HCT116 (cell line): ENCODE results near the gene APOC1. TPM values are rescaled to one million over a fixed set of nuclear protein-coding genes. Genes with fewer than 3 reads are reported as not detected.

Source experiments
- ATAC-seq: fragments of 200-7000 bp; cut with Tn5 transposase; 2 replicates; pipeline ENCODE4 v1.9.1; 2020; ENCODE audit warnings: mild to moderate bottlenecking, moderate library complexity
- BruUV-seq: library from RNA; stranded (reverse); fragments of 400-500 nt; replicated peaks from 2 replicates; lab custom pipeline; 2021; lab: Mats Ljungman, UMichigan
- CTCF ChIA-PET: fragments of 300-600 bp; sonication (Branson Sonifier 250); formaldehyde crosslinking; loops from one replicate; lab custom pipeline; 2021; ENCODE audit warnings: antibody characterized with exemption; lab: Charles Lee
- POLR2A ChIA-PET: fragments of 300-600, 350-600 bp; sonication (Branson Sonifier 250); formaldehyde crosslinking; loops from one replicate; lab custom pipeline; 2021; ENCODE audit warnings: antibody characterized with exemption; lab: Charles Lee
- RAD21 ChIA-PET, 2 experiments: fragments of 300-600 bp; sonication (Branson Sonifier 250); formaldehyde crosslinking; loops; one replicate each; lab custom pipeline; 2023; ENCODE audit warnings: low total read pairs in 2 of 2; ENCODE audit not compliant: uncharacterized antibody in 2 of 2, unreplicated experiment in 2 of 2, low non-redundant PET in 1 of 2; lab: Charles Lee
- DNase-seq: peaks from one replicate; pipeline ENCODE4 v3.0.0-alpha.2; 2010; ENCODE audit warnings: low read depth, low spot score
- H2AFZ ChIP-seq: fragments of 200-600 bp; shearing (Covaris generic), sonication (generic); 2 replicates; pipeline ENCODE4 v1.6.1; 2017; ENCODE audit warnings: low read depth, mixed run types, mixed read lengths, antibody characterized with exemption, low read length; ENCODE audit not compliant: poor library complexity, severe bottlenecking
- H3K27ac ChIP-seq: 2 replicates; pipeline ENCODE4 v1.5.1; 2012; ENCODE audit warnings: low read depth, low read length
- H3K27me3 ChIP-seq: fragments of 200-600 bp; sonication (generic); 2 replicates; pipeline ENCODE4 v1.6.1; 2016; ENCODE audit warnings: mixed run types, low read length, mixed read lengths; ENCODE audit not compliant: insufficient read depth
- H3K36me3 ChIP-seq, 2 experiments: fragments of 200-500 bp in 1 of 2; fragments of 200-600 bp in 1 of 2; sonication (Bioruptor generic) in 1 of 2; sonication (generic) in 1 of 2; 2 replicates each; pipeline versions ENCODE4 v1.5.1 to v1.6.1; 2014 to 2016; ENCODE audit warnings: low read length in 2 of 2, inconsistent platforms in 1 of 2, mixed read lengths in 1 of 2, mixed run types in 1 of 2; ENCODE audit not compliant: insufficient read depth in 2 of 2, control insufficient read depth in 1 of 2
- H3K4me1 ChIP-seq, 2 experiments: fragments of 200-600 bp in 1 of 2; sonication (generic) in 1 of 2; 2 replicates each; pipeline versions ENCODE4 v1.5.1 to v1.6.1; 2012 to 2017; ENCODE audit warnings: low read length in 2 of 2, inconsistent platforms in 1 of 2, mild to moderate bottlenecking in 1 of 2, mixed read lengths in 1 of 2, mixed run types in 1 of 2, moderate library complexity in 1 of 2; ENCODE audit not compliant: insufficient read depth in 2 of 2, control insufficient read depth in 1 of 2
- H3K4me2 ChIP-seq: fragments of 200-600 bp; sonication (generic); 2 replicates; pipeline ENCODE4 v1.6.1; 2017; ENCODE audit warnings: mixed run types, low read length, mixed read lengths
- H3K4me3 ChIP-seq, 2 experiments: fragments of 200-600 bp in 1 of 2; sonication (generic) in 1 of 2; replicated peaks in 1 of 2; 2 replicates each; pipeline ENCODE4 v1.5.1; 2011 to 2016; ENCODE audit warnings: low read length in 2 of 2, control low read depth in 1 of 2, low read depth in 1 of 2, mild to moderate bottlenecking in 1 of 2, mixed read lengths in 1 of 2, mixed run types in 1 of 2
- H3K79me2 ChIP-seq: fragments of 200-600 bp; sonication (generic); 2 replicates; pipeline ENCODE4 v1.6.1; 2017; ENCODE audit warnings: mild to moderate bottlenecking, mixed run types, low read length, moderate library complexity, mixed read lengths; ENCODE audit not compliant: insufficient read depth
- H3K9ac ChIP-seq: fragments of 200-600 bp; sonication (generic); 2 replicates; pipeline ENCODE4 v1.6.1; 2016; ENCODE audit warnings: low read length, mixed read lengths
- H3K9me2 ChIP-seq: fragments of 200-600 bp; sonication (generic), shearing (Covaris generic); 2 replicates; pipeline ENCODE4 v1.6.1; 2017; ENCODE audit warnings: mixed run types, mild to moderate bottlenecking, moderate library complexity; ENCODE audit not compliant: insufficient read depth
- H3K9me3 ChIP-seq, 2 experiments: fragments of 200-500 bp in 1 of 2; fragments of 200-600 bp in 1 of 2; sonication (Bioruptor generic) in 1 of 2; sonication (generic) in 1 of 2; 2 replicates each; pipeline ENCODE4 v1.6.1; 2014 to 2017; ENCODE audit warnings: low read length in 2 of 2, mixed read lengths in 2 of 2, inconsistent platforms in 1 of 2, low read depth in 1 of 2, mild to moderate bottlenecking in 1 of 2, mixed run types in 1 of 2, moderate library complexity in 1 of 2; ENCODE audit not compliant: control insufficient read depth in 1 of 2, insufficient read depth in 1 of 2
- H4K20me1 ChIP-seq: fragments of 200-600 bp; sonication (generic), shearing (Covaris generic); 2 replicates; pipeline ENCODE4 v1.6.1; 2017; ENCODE audit warnings: mixed run types, mild to moderate bottlenecking, moderate library complexity; ENCODE audit not compliant: insufficient read depth
- EZH2 ChIP-seq: fragments of 200-600 bp; sonication (generic); IDR thresholded peaks from 2 replicates; pipeline ENCODE4 v1.6.1; 2017; ENCODE audit warnings: antibody characterized with exemption, mixed run types
- FOSL1 ChIP-seq: IDR thresholded peaks from 2 replicates; pipeline ENCODE4 v1.6.1; 2012; ENCODE audit warnings: low read depth
- POLR2AphosphoS5 ChIP-seq: IDR thresholded peaks from 2 replicates; pipeline ENCODE4 v1.6.1; 2011; ENCODE audit warnings: mild to moderate bottlenecking, low read depth, low read length, moderate library complexity
- RAD21 ChIP-seq: IDR thresholded peaks from 2 replicates; pipeline ENCODE4 v1.6.1; 2012; ENCODE audit warnings: low read depth, mild to moderate bottlenecking
- SIN3A ChIP-seq: IDR thresholded peaks from 2 replicates; pipeline ENCODE4 v1.6.1; 2012; ENCODE audit warnings: low read depth
- SRF ChIP-seq: IDR thresholded peaks from 2 replicates; pipeline ENCODE4 v1.6.1; 2012; ENCODE audit warnings: low read depth
- YY1 ChIP-seq: IDR thresholded peaks from 2 replicates; pipeline ENCODE4 v1.6.1; 2011; ENCODE audit warnings: low read length, low read depth, moderate library complexity, mild to moderate bottlenecking; ENCODE audit not compliant: insufficient replicate concordance; ENCODE audit errors: extremely low read depth
- ZFX ChIP-seq: fragments of 450-650 bp; IDR thresholded peaks from 2 replicates; pipeline ENCODE4 v1.6.1; 2017
- ZNF274 ChIP-seq: fragments of 200-500 bp; sonication (Bioruptor generic); IDR thresholded peaks from 2 replicates; pipeline ENCODE4 v1.6.1; 2014; ENCODE audit warnings: mild to moderate bottlenecking, low read depth, low read length, inconsistent platforms
- intact Hi-C: fragments of 100-400 bp; cut with micrococcal nuclease; formaldehyde crosslinking; loops from 2 replicates; pipeline ENCODE4 v1.10.0; 2022
- total RNA-seq: library from RNA; stranded (reverse); gene quantifications from one replicate; pipeline ENCODE4 v1.2.1, GENCODE V29; 2021; ENCODE audit not compliant: unreplicated experiment
- TF ChIP-seq, protein P1 (sequence below): IDR thresholded peaks from 2 replicates; pipeline ENCODE4 v1.6.1; 2012
- TF ChIP-seq, protein P2 (sequence below): IDR thresholded peaks from 2 replicates; pipeline ENCODE4 v1.6.1; 2012; ENCODE audit warnings: low read depth
- TF ChIP-seq, protein P3 (sequence below), 3 experiments: fragments of 200-600 bp in 1 of 3; sonication (generic) in 1 of 3; IDR thresholded peaks in 2 of 3; conservative IDR thresholded peaks in 1 of 3; 2 replicates each; pipeline ENCODE4 v1.5.1; 2012 to 2017; ENCODE audit warnings: low read depth in 2 of 3, low read length in 2 of 3, antibody characterized with exemption in 1 of 3, borderline replicate concordance in 1 of 3, control low read depth in 1 of 3, mild to moderate bottlenecking in 1 of 3, mixed read lengths in 1 of 3, mixed run types in 1 of 3, moderate library complexity in 1 of 3; ENCODE audit not compliant: insufficient read depth in 1 of 3
- TF ChIP-seq, protein P4 (sequence below): IDR thresholded peaks from 2 replicates; pipeline ENCODE4 v1.6.1; 2012

Gene APOC1
- total RNA-seq, 1 experiment from 2014 or later, result 5.1 TPM

DNA sequence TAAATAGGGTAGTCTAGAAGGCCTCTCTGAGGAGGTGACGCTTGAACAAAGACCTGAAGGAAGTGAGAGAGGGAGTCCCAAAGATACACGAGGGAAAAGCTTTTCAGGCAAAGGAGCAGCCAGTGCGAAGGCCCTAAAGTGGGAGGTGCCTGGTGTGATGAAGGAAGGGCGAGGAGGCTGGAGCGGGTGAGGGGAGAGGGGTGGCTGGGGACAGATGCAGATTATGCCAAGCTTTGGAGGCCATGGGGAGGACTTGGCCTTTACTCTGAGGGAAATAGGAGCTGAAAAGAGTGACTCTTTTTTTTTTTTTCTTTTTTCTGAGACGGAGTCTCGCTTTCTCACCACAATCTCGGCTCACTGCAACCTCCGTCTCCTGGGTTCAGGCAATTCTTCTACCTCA, 43.7 kb downstream of the APOC1 start:
- BruUV-seq, result no TSS peak
- H3K4me1 ChIP-seq, result peaks cover 6 to 28% of the 10 kb centered on the region in 2 experiments; a peak in 3 of 4 replicates
- H2AFZ ChIP-seq, result no peak overlapping the region
- H3K36me3 ChIP-seq, result peaks cover 6 to 15% of the 10 kb centered on the region in 2 experiments; a peak in 2 of 4 replicates
- TF ChIP-seq, protein P1, sequence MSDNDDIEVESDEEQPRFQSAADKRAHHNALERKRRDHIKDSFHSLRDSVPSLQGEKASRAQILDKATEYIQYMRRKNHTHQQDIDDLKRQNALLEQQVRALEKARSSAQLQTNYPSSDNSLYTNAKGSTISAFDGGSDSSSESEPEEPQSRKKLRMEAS, result no peak
- no peak for TF ChIP-seq YY1
- no peak for TF ChIP-seq POLR2AphosphoS5
- TF ChIP-seq ZNF274, result no peak
- TF ChIP-seq SRF, result no peak
- TF ChIP-seq SIN3A, result no peak
- H3K27ac ChIP-seq, result no peak overlapping the region
- H3K9ac ChIP-seq, result no peak overlapping the region
- POLR2A ChIA-PET, result no interaction called here
- CTCF ChIA-PET, result no interaction called here
- intact Hi-C loops, result loop anchor here (10.0 kb wide), 1 partner anchor 373 kb away; no protein-coding TSS in a partner anchor
- H3K27me3 ChIP-seq, result no peaks in the 10 kb centered on the region
- H3K9me2 ChIP-seq, result no peaks in the 10 kb centered on the region
- H4K20me1 ChIP-seq, result no peaks in the 10 kb centered on the region
- peak overlapping the region; percentile 4; the same call in 1 of the 2 replicates for H3K4me2 ChIP-seq
- H3K79me2 ChIP-seq, result peaks cover 73% of the 10 kb centered on the region
- ATAC-seq, result no peak
- RAD21 ChIA-PET, result no interaction called here
- no peak for DNase-seq
- H3K4me3 ChIP-seq, result no peak overlapping the region
- no peaks in the 10 kb centered on the region for H3K9me3 ChIP-seq

DNA sequence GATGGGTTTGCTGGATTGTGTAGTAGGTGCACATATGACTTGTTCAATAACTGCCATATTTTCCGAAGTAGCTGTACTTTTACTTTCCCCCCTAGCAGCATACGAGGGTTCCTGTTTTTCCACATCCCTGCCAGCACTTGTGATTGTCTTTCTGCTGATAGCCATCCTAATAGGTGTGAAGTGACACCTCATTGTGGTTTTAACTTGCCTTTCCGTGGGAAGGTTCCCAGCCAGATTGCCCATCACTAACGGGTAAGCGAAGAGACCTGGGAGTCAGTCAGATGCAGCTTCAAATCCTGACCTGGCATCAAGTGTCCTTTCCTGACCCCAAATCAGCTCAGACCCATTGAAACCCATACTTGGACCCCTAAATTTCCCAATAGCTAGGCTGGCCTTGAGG, 45.3 kb downstream of the APOC1 start:
- TF ChIP-seq SIN3A (no peak), YY1 (no peak), POLR2AphosphoS5 (no peak), RAD21 (no peak), EZH2 (no peak), FOSL1 (no peak), ZFX (no peak)
- TF ChIP-seq, protein P2, sequence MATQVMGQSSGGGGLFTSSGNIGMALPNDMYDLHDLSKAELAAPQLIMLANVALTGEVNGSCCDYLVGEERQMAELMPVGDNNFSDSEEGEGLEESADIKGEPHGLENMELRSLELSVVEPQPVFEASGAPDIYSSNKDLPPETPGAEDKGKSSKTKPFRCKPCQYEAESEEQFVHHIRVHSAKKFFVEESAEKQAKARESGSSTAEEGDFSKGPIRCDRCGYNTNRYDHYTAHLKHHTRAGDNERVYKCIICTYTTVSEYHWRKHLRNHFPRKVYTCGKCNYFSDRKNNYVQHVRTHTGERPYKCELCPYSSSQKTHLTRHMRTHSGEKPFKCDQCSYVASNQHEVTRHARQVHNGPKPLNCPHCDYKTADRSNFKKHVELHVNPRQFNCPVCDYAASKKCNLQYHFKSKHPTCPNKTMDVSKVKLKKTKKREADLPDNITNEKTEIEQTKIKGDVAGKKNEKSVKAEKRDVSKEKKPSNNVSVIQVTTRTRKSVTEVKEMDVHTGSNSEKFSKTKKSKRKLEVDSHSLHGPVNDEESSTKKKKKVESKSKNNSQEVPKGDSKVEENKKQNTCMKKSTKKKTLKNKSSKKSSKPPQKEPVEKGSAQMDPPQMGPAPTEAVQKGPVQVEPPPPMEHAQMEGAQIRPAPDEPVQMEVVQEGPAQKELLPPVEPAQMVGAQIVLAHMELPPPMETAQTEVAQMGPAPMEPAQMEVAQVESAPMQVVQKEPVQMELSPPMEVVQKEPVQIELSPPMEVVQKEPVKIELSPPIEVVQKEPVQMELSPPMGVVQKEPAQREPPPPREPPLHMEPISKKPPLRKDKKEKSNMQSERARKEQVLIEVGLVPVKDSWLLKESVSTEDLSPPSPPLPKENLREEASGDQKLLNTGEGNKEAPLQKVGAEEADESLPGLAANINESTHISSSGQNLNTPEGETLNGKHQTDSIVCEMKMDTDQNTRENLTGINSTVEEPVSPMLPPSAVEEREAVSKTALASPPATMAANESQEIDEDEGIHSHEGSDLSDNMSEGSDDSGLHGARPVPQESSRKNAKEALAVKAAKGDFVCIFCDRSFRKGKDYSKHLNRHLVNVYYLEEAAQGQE, result no peak
- TF ChIP-seq, protein P1, result no peak
- TF ChIP-seq, protein P3, sequence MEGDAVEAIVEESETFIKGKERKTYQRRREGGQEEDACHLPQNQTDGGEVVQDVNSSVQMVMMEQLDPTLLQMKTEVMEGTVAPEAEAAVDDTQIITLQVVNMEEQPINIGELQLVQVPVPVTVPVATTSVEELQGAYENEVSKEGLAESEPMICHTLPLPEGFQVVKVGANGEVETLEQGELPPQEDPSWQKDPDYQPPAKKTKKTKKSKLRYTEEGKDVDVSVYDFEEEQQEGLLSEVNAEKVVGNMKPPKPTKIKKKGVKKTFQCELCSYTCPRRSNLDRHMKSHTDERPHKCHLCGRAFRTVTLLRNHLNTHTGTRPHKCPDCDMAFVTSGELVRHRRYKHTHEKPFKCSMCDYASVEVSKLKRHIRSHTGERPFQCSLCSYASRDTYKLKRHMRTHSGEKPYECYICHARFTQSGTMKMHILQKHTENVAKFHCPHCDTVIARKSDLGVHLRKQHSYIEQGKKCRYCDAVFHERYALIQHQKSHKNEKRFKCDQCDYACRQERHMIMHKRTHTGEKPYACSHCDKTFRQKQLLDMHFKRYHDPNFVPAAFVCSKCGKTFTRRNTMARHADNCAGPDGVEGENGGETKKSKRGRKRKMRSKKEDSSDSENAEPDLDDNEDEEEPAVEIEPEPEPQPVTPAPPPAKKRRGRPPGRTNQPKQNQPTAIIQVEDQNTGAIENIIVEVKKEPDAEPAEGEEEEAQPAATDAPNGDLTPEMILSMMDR (IDR thresholded peaks at IDR 0.05 in 2 of 3, conservative IDR thresholded peaks at IDR 0.05 in 1 of 3; ENCODE audit: borderline replicate concordance in 1 of 3, insufficient read depth in 1 of 3, low read depth in 2 of 3, low read length in 2 of 3), result no peak
- TF ChIP-seq, protein P4, sequence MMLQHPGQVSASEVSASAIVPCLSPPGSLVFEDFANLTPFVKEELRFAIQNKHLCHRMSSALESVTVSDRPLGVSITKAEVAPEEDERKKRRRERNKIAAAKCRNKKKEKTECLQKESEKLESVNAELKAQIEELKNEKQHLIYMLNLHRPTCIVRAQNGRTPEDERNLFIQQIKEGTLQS, result no peak
- intact Hi-C loops, result loop anchor here (10.0 kb wide), 1 partner anchor 375 kb away; no protein-coding TSS in a partner anchor

More for the DNA sequence above, 45.3 kb downstream of the APOC1 start:
- POLR2A ChIA-PET, result interaction anchor here (0.6 kb wide), 1 partner anchor 42 kb away, joined by 3 read pairs; no protein-coding TSS in a partner anchor
- RAD21 ChIA-PET, result no interaction called here
- Histone ChIP-seq H3K36me3 (peaks cover 12 to 18% of the 10 kb centered on the region in 2 experiments; a peak in 3 of 4 replicates), H3K79me2 (peaks cover 73% of the 10 kb centered on the region), H4K20me1 (no peaks in the 10 kb centered on the region), H3K4me2 (no peak overlapping the region), H3K9me3 (no peaks in the 10 kb centered on the region), H3K27ac (no peak overlapping the region), H3K27me3 (no peaks in the 10 kb centered on the region), H2AFZ (no peak overlapping the region), H3K4me3 (no peak overlapping the region), H3K9ac (no peak overlapping the region), H3K9me2 (no peaks in the 10 kb centered on the region), H3K4me1 (peaks cover 3 to 16% of the 10 kb centered on the region in 2 experiments; a peak in 3 of 4 replicates)
- BruUV-seq, result no TSS peak
- CTCF ChIA-PET, result no interaction called here
- DNase-seq (no peak), ATAC-seq (no peak)
